Activated naive CD8-positive, alpha-beta T cell treated with anti-CD3 and anti-CD28 coated beads, Interleukin-2, amount 50 U/mL, for 24 hours (primary cell): ENCODE results near the gene BBS7.

Source experiments
- ATAC-seq: fragments of 150-1000 bp; cut with Tn5 transposase; one replicate; pipeline ENCODE4 v1.10.0; 2021
- DNase-seq: peaks from one replicate; pipeline ENCODE4 v3.0.0; 2021
- H3K27ac Mint-ChIP-seq: one replicate; pipeline ENCODE4 v1.8.0; 2021; ENCODE audit warnings: mild to moderate bottlenecking, mixed read lengths
- H3K27me3 Mint-ChIP-seq: one replicate; pipeline ENCODE4 v1.8.0; 2021; ENCODE audit warnings: mixed read lengths
- H3K36me3 Mint-ChIP-seq: one replicate; pipeline ENCODE4 v1.8.0; 2021; ENCODE audit warnings: low read depth, mixed read lengths
- H3K4me1 Mint-ChIP-seq: one replicate; pipeline ENCODE4 v1.8.0; 2021; ENCODE audit warnings: mixed read lengths
- H3K4me3 Mint-ChIP-seq: one replicate; pipeline ENCODE4 v1.8.0; 2021; ENCODE audit warnings: mild to moderate bottlenecking, moderate library complexity, mixed read lengths
- H3K9me3 Mint-ChIP-seq: one replicate; pipeline ENCODE4 v1.8.0; 2021; ENCODE audit warnings: mixed read lengths

BBS7 gene

GRCh38 chr4:121869841-121870822 is at the start of gene BBS7:
TSS of gene BBS7 (minus strand) at chr4:121870474. CDS start at chr4:121870313, 161 bp downstream.
- peaks cover 18% of the 10 kb centered on the region for H3K4me1 Mint-ChIP-seq

GRCh38 chr4:121913667-121914066 is 43.4 kb upstream of the BBS7 start:
- DNase-seq (no peak), ATAC-seq (no peak)
- H3K27ac Mint-ChIP-seq = no peak overlapping the region
- H3K36me3 Mint-ChIP-seq = no peaks in the 10 kb centered on the region
- H3K27me3 Mint-ChIP-seq = peaks cover 2% of the 10 kb centered on the region
- no peaks in the 10 kb centered on the region for H3K4me1 Mint-ChIP-seq
- H3K4me3 Mint-ChIP-seq = no peak overlapping the region
- H3K9me3 Mint-ChIP-seq = no peaks in the 10 kb centered on the region

More at GRCh38 chr4:121869841-121870822, at the start of gene BBS7:
- H3K36me3 Mint-ChIP-seq = peaks cover 18% of the 10 kb centered on the region
- peak within 1 kb of the TSS; percentile 94 for H3K4me3 Mint-ChIP-seq
- peak within 1 kb of the TSS; percentile 84 for H3K27ac Mint-ChIP-seq
- H3K9me3 Mint-ChIP-seq = no peaks in the 10 kb centered on the region
- H3K27me3 Mint-ChIP-seq = peaks cover 26% of the 10 kb centered on the region
- DNase-seq (peak; percentile 98), ATAC-seq (peak; percentile 98)

GRCh38 chr4:121908346-121908745 is 38.1 kb upstream of the BBS7 start:
- H3K27ac Mint-ChIP-seq = no peak overlapping the region
- H3K9me3 Mint-ChIP-seq = no peaks in the 10 kb centered on the region
- H3K4me1 Mint-ChIP-seq = no peaks in the 10 kb centered on the region

GRCh38 chr4:121900132-121900983 is 30.1 kb upstream of the BBS7 start:
- Mint-ChIP-seq H3K4me3 (no peak overlapping the region), H3K36me3 (no peaks in the 10 kb centered on the region), H3K9me3 (no peaks in the 10 kb centered on the region), H3K27me3 (peaks cover 13% of the 10 kb centered on the region), H3K4me1 (peaks cover 6% of the 10 kb centered on the region), H3K27ac (no peak overlapping the region)
- ATAC-seq = peak; percentile 84
- DNase-seq = peak; percentile 40

More at GRCh38 chr4:121908346-121908745, 38.1 kb upstream of the BBS7 start:
- ATAC-seq = no peak
- no peak for DNase-seq
- peaks cover 3% of the 10 kb centered on the region for H3K27me3 Mint-ChIP-seq
- H3K4me3 Mint-ChIP-seq = no peak overlapping the region
- no peaks in the 10 kb centered on the region for H3K36me3 Mint-ChIP-seq

GRCh38 chr4:121898150-121898549 is 27.9 kb upstream of the BBS7 start:
- Mint-ChIP-seq H3K4me1 (peaks cover 6% of the 10 kb centered on the region), H3K27ac (no peak overlapping the region), H3K36me3 (no peaks in the 10 kb centered on the region), H3K9me3 (no peaks in the 10 kb centered on the region), H3K27me3 (peaks cover 9% of the 10 kb centered on the region), H3K4me3 (no peak overlapping the region)
- DNase-seq = peak; percentile 7
- ATAC-seq = peak; percentile 20

GRCh38 chr4:121888134-121888533 is 17.9 kb upstream of the BBS7 start:
- no peaks in the 10 kb centered on the region for H3K9me3 Mint-ChIP-seq
- no peak for DNase-seq
- no peak overlapping the region for H3K27ac Mint-ChIP-seq
- H3K36me3 Mint-ChIP-seq = no peaks in the 10 kb centered on the region
- H3K4me1 Mint-ChIP-seq = peaks cover 2% of the 10 kb centered on the region
- ATAC-seq = no peak
- H3K27me3 Mint-ChIP-seq = peaks cover 31% of the 10 kb centered on the region
- H3K4me3 Mint-ChIP-seq = no peak overlapping the region

GRCh38 chr4:121885115-121885514 is 14.8 kb upstream of the BBS7 start:
- ATAC-seq (no peak), DNase-seq (no peak)

GRCh38 chr4:121881158-121881557 is 10.9 kb upstream of the BBS7 start:
- ATAC-seq (no peak), DNase-seq (no peak)
- no peak overlapping the region for H3K27ac Mint-ChIP-seq
- no peaks in the 10 kb centered on the region for H3K36me3 Mint-ChIP-seq
- no peaks in the 10 kb centered on the region for H3K9me3 Mint-ChIP-seq
- H3K4me3 Mint-ChIP-seq = no peak overlapping the region
- H3K4me1 Mint-ChIP-seq = peaks cover 2% of the 10 kb centered on the region
- H3K27me3 Mint-ChIP-seq = peaks cover 35% of the 10 kb centered on the region

More at GRCh38 chr4:121885115-121885514, 14.8 kb upstream of the BBS7 start:
- Mint-ChIP-seq H3K4me3 (no peak overlapping the region), H3K4me1 (peaks cover 2% of the 10 kb centered on the region), H3K36me3 (no peaks in the 10 kb centered on the region), H3K27ac (no peak overlapping the region), H3K27me3 (peaks cover 33% of the 10 kb centered on the region), H3K9me3 (no peaks in the 10 kb centered on the region)

- Mint-ChIP-seq H3K36me3 (no peaks in the 10 kb centered on the region), H3K27me3 (peaks cover 37% of the 10 kb centered on the region), H3K4me1 (no peaks in the 10 kb centered on the region), H3K4me3 (no peak overlapping the region), H3K9me3 (no peaks in the 10 kb centered on the region), H3K27ac (no peak overlapping the region)
- DNase-seq = no peak
- ATAC-seq = no peak
Observed at GRCh38 chr4:121879135-121879534, 8.9 kb upstream of the BBS7 start.

- peaks cover 3% of the 10 kb centered on the region for H3K4me1 Mint-ChIP-seq
- no peak for ATAC-seq
- H3K4me3 Mint-ChIP-seq = no peak overlapping the region
- H3K9me3 Mint-ChIP-seq = no peaks in the 10 kb centered on the region
- no peak overlapping the region for H3K27ac Mint-ChIP-seq
- H3K27me3 Mint-ChIP-seq = peaks cover 45% of the 10 kb centered on the region
- H3K36me3 Mint-ChIP-seq = no peaks in the 10 kb centered on the region
- DNase-seq = no peak
Observed at GRCh38 chr4:121877041-121877773, 6.9 kb upstream of the BBS7 start.

GRCh38 chr4:121876070-121876469 is 5.8 kb upstream of the BBS7 start:
- Mint-ChIP-seq H3K36me3 (no peaks in the 10 kb centered on the region), H3K27me3 (peaks cover 48% of the 10 kb centered on the region), H3K27ac (no peak overlapping the region), H3K4me3 (no peak overlapping the region), H3K9me3 (no peaks in the 10 kb centered on the region), H3K4me1 (peaks cover 5% of the 10 kb centered on the region)
- DNase-seq (no peak), ATAC-seq (no peak)

- H3K4me1 Mint-ChIP-seq = peaks cover 8% of the 10 kb centered on the region
- no peaks in the 10 kb centered on the region for H3K9me3 Mint-ChIP-seq
- no peak overlapping the region for H3K27ac Mint-ChIP-seq
Observed at GRCh38 chr4:121875652-121876051, 5.4 kb upstream of the BBS7 start.

GRCh38 chr4:121873604-121874003 is 3.3 kb upstream of the BBS7 start:
- H3K36me3 Mint-ChIP-seq = no peaks in the 10 kb centered on the region
- DNase-seq (no peak), ATAC-seq (no peak)
- peaks cover 17% of the 10 kb centered on the region for H3K4me1 Mint-ChIP-seq
- H3K9me3 Mint-ChIP-seq = no peaks in the 10 kb centered on the region
- H3K27me3 Mint-ChIP-seq = peaks cover 37% of the 10 kb centered on the region
- H3K4me3 Mint-ChIP-seq = no peak overlapping the region
- no peak overlapping the region for H3K27ac Mint-ChIP-seq

More at GRCh38 chr4:121875652-121876051, 5.4 kb upstream of the BBS7 start:
- no peak for ATAC-seq
- H3K36me3 Mint-ChIP-seq = no peaks in the 10 kb centered on the region
- peaks cover 48% of the 10 kb centered on the region for H3K27me3 Mint-ChIP-seq
- DNase-seq = no peak
- H3K4me3 Mint-ChIP-seq = no peak overlapping the region

GRCh38 chr4:121863799-121864198 is 6.5 kb downstream of the BBS7 start:
- H3K4me1 Mint-ChIP-seq = peaks cover 16% of the 10 kb centered on the region
- no peak overlapping the region for H3K27ac Mint-ChIP-seq
- no peak overlapping the region for H3K4me3 Mint-ChIP-seq
- H3K27me3 Mint-ChIP-seq = no peaks in the 10 kb centered on the region
- H3K36me3 Mint-ChIP-seq = peaks cover 34% of the 10 kb centered on the region
- ATAC-seq (no peak), DNase-seq (no peak)
- no peaks in the 10 kb centered on the region for H3K9me3 Mint-ChIP-seq
